H9 (cell line): Measurements from ENCODE around the gene DDIAS. TPM values are rescaled to one million over a fixed set of nuclear protein-coding genes. Genes with fewer than 3 reads are reported as not detected.
A peak's percentile ranks its signal among the peaks of the same experiment; 100 is the strongest.

Source experiments
- DNase-seq: peaks from one replicate; pipeline ENCODE4 v3.0.0-alpha.2; 2017
- H2AFZ ChIP-seq: one replicate; pipeline ENCODE4 v1.6.1; 2013; ENCODE audit warnings: mild to moderate bottlenecking, low read length, control low read depth, moderate library complexity
- H2AK5ac ChIP-seq: 2 replicates; pipeline ENCODE4 v1.6.1; 2013; ENCODE audit warnings: low read length, control low read depth, mixed read lengths; ENCODE audit not compliant: insufficient read length
- H2BK120ac ChIP-seq: one replicate; pipeline ENCODE4 v1.6.1; 2013; ENCODE audit warnings: low read depth, mild to moderate bottlenecking, low read length, control low read depth, inconsistent platforms; ENCODE audit not compliant: poor library complexity, severe bottlenecking
- H2BK12ac ChIP-seq: 2 replicates; pipeline ENCODE4 v1.6.1; 2013; ENCODE audit warnings: low read length, control low read depth, mixed read lengths, low read depth; ENCODE audit not compliant: insufficient read length
- H2BK15ac ChIP-seq: 2 replicates; pipeline ENCODE4 v1.6.1; 2013; ENCODE audit warnings: low read depth, low read length, control low read depth
- H2BK20ac ChIP-seq: one replicate; pipeline ENCODE4 v1.6.1; 2013; ENCODE audit warnings: low read depth, mild to moderate bottlenecking, low read length, control low read depth, inconsistent platforms; ENCODE audit not compliant: poor library complexity, severe bottlenecking
- H2BK5ac ChIP-seq: 2 replicates; pipeline ENCODE4 v1.6.1; 2013; ENCODE audit warnings: low read length, control low read depth, mixed read lengths; ENCODE audit not compliant: insufficient read length
- H3K14ac ChIP-seq: 2 replicates; pipeline ENCODE4 v1.6.1; 2013; ENCODE audit warnings: low read length, control low read depth; ENCODE audit not compliant: insufficient read depth
- H3K18ac ChIP-seq: 2 replicates; pipeline ENCODE4 v1.6.1; 2013; ENCODE audit warnings: low read depth, mild to moderate bottlenecking, mixed read lengths, low read length, control low read depth; ENCODE audit not compliant: insufficient read length
- H3K23ac ChIP-seq: 2 replicates; pipeline ENCODE4 v1.6.1; 2013; ENCODE audit warnings: low read length, control low read depth, mixed read lengths, low read depth; ENCODE audit not compliant: insufficient read length
- H3K23me2 ChIP-seq: 2 replicates; pipeline ENCODE4 v1.6.1; 2013; ENCODE audit warnings: low read depth, mild to moderate bottlenecking, mixed read lengths, low read length, control low read depth; ENCODE audit not compliant: insufficient read length, poor library complexity, severe bottlenecking
- H3K27ac ChIP-seq: 2 replicates; pipeline ENCODE4 v1.5.1; 2013; ENCODE audit warnings: low read length, control low read depth, mixed read lengths, low read depth; ENCODE audit not compliant: insufficient read length
- H3K27me3 ChIP-seq: 2 replicates; pipeline ENCODE4 v1.6.1; 2013; ENCODE audit warnings: low read length, control low read depth, inconsistent platforms; ENCODE audit not compliant: insufficient read depth
- H3K4ac ChIP-seq: 2 replicates; pipeline ENCODE4 v1.6.1; 2013; ENCODE audit warnings: low read depth, mild to moderate bottlenecking, control low read depth, inconsistent platforms, low read length, moderate library complexity
- H3K4me1 ChIP-seq: 2 replicates; pipeline ENCODE4 v1.6.1; 2013; ENCODE audit warnings: low read length, control low read depth, inconsistent platforms; ENCODE audit not compliant: insufficient read depth
- H3K4me2 ChIP-seq: 2 replicates; pipeline ENCODE4 v1.6.1; 2013; ENCODE audit warnings: low read length, control low read depth, mixed read lengths; ENCODE audit not compliant: insufficient read length, insufficient read depth
- H3K56ac ChIP-seq: 2 replicates; pipeline ENCODE4 v1.6.1; 2013; ENCODE audit warnings: low read depth, mild to moderate bottlenecking, mixed read lengths, low read length, control low read depth; ENCODE audit not compliant: insufficient read length
- H3K79me1 ChIP-seq: 2 replicates; pipeline ENCODE4 v1.6.1; 2013; ENCODE audit warnings: low read depth, mild to moderate bottlenecking, moderate library complexity, low read length, control low read depth, inconsistent platforms; ENCODE audit not compliant: insufficient read depth, poor library complexity, severe bottlenecking
- H3K79me2 ChIP-seq: 2 replicates; pipeline ENCODE4 v1.6.1; 2013; ENCODE audit warnings: low read length, control low read depth, inconsistent platforms; ENCODE audit not compliant: insufficient read depth
- H3K9ac ChIP-seq: 2 replicates; pipeline ENCODE4 v1.6.1; 2013; ENCODE audit warnings: low read length, control low read depth, mixed read lengths; ENCODE audit not compliant: insufficient read length; ENCODE audit errors: extremely low read depth
- H3K9me3 ChIP-seq: one replicate; pipeline ENCODE4 v1.6.1; 2013; ENCODE audit warnings: low read depth, low read length, inconsistent platforms; ENCODE audit not compliant: control insufficient read depth
- H3T11ph ChIP-seq: one replicate; pipeline ENCODE4 v1.6.1; 2013; ENCODE audit warnings: mild to moderate bottlenecking, low read length, control low read depth, inconsistent platforms
- H4K20me1 ChIP-seq: one replicate; pipeline ENCODE4 v1.6.1; 2013; ENCODE audit not compliant: control insufficient read depth, insufficient read length, insufficient read depth
- H4K5ac ChIP-seq: 2 replicates; pipeline ENCODE4 v1.6.1; 2013; ENCODE audit warnings: low read depth, mild to moderate bottlenecking, mixed read lengths, low read length, control low read depth; ENCODE audit not compliant: insufficient read length
- H4K8ac ChIP-seq: replicated peaks from 2 replicates; pipeline ENCODE4 v1.6.1; 2013; ENCODE audit warnings: low read length, control low read depth, mixed read lengths, low read depth; ENCODE audit not compliant: insufficient read length
- H4K91ac ChIP-seq: 2 replicates; pipeline ENCODE4 v1.6.1; 2013; ENCODE audit warnings: low read depth, mild to moderate bottlenecking, moderate library complexity, mixed read lengths, low read length, control low read depth; ENCODE audit not compliant: insufficient read length
- H3K27ac Mint-ChIP-seq, 3 experiments: 2 replicates in 2 of 3; 3 replicates in 1 of 3; pipeline ENCODE4 v1.8.0; 2020 to 2021; ENCODE audit warnings: mixed read lengths in 3 of 3, mild to moderate bottlenecking in 1 of 3, moderate library complexity in 1 of 3
- H3K27me3 Mint-ChIP-seq: 2 replicates; pipeline ENCODE4 v1.8.0; 2021; ENCODE audit warnings: low read depth, mild to moderate bottlenecking, moderate library complexity, mixed read lengths
- H3K36me3 Mint-ChIP-seq, 3 experiments: 2 replicates in 2 of 3; 3 replicates in 1 of 3; pipeline ENCODE4 v1.8.0; 2020 to 2021; ENCODE audit warnings: low read depth in 3 of 3, mixed read lengths in 3 of 3; ENCODE audit not compliant: insufficient read depth in 1 of 3
- H3K4me1 Mint-ChIP-seq, 2 experiments: 2 replicates each; pipeline ENCODE4 v1.8.0; 2020; ENCODE audit warnings: mixed read lengths in 2 of 2
- H3K4me3 Mint-ChIP-seq, 2 experiments: 2 replicates in 1 of 2; 3 replicates in 1 of 2; pipeline ENCODE4 v1.8.0; 2020 to 2021; ENCODE audit warnings: mild to moderate bottlenecking in 2 of 2, mixed read lengths in 2 of 2, moderate library complexity in 1 of 2
- H3K9me3 Mint-ChIP-seq, 2 experiments: 2 replicates in 1 of 2; 3 replicates in 1 of 2; pipeline ENCODE4 v1.8.0; 2020; ENCODE audit warnings: mild to moderate bottlenecking in 2 of 2, mixed read lengths in 2 of 2, moderate library complexity in 1 of 2
- WGBS: extraction: QIAGEN DNeasy Blood & Tissue Kit; methylation state at CpG from one replicate; pipeline ENCODE4 v1.1.7; 2013; ENCODE audit warnings: missing lambda C conversion rate, low lambda C conversion rate, mixed read lengths; ENCODE audit not compliant: insufficient read length; ENCODE audit errors: extremely low coverage; 5-methylcytosine and 5-hydroxymethylcytosine counted together
- total RNA-seq: library from RNA; stranded (reverse); gene quantifications from 2 replicates; pipeline ENCODE4 v1.2.1, GENCODE V29; 2021
- TF ChIP-seq, protein P1 (sequence below): fragments of 200-600 bp; sonication (generic); conservative IDR thresholded peaks from 3 replicates; pipeline ENCODE4 v1.8.0; 2021; ENCODE audit warnings: antibody characterized with exemption, mild to moderate bottlenecking

Gene DDIAS
- total RNA-seq, 1 experiment from 2014 or later = 18.6 TPM

GRCh38 chr11:82874646-82875523 lies 26.7 kb upstream of the DDIAS start:
- H4K8ac ChIP-seq = no peak overlapping the region
- H2BK5ac ChIP-seq = no peak overlapping the region
- no peak overlapping the region for H2BK15ac ChIP-seq
- DNase-seq = no peak
- H3K4me3 Mint-ChIP-seq = no peak overlapping the region
- H3K23me2 ChIP-seq = no peaks in the 10 kb centered on the region
- H3K4ac ChIP-seq = no peak overlapping the region
- H4K5ac ChIP-seq = no peak overlapping the region
- no CpG with 5 or more reads among the region's 4 CpGs for WGBS
- H3K14ac ChIP-seq = no peak overlapping the region
- no peak overlapping the region for H3K23ac ChIP-seq
- H3T11ph ChIP-seq = no peak overlapping the region
- H3K27me3 ChIP-seq = no peaks in the 10 kb centered on the region
- H2BK12ac ChIP-seq = no peak overlapping the region
- H3K9ac ChIP-seq = peak overlapping the region; percentile 17
- H3K56ac ChIP-seq = no peak overlapping the region
- H3K79me1 ChIP-seq = no peaks in the 10 kb centered on the region
- no peaks in the 10 kb centered on the region for H4K20me1 ChIP-seq
- H2BK20ac ChIP-seq = no peak overlapping the region
- peaks cover 22 to 35% (median 30%) of the 10 kb centered on the region in 3 experiments for H3K36me3 Mint-ChIP-seq
- peaks cover 2% of the 10 kb centered on the region; the same call in 1 of the 2 replicates for H3K4me1 ChIP-seq
- no peak overlapping the region for H2AFZ ChIP-seq
- peaks cover 21 to 27% of the 10 kb centered on the region in 2 experiments for H3K9me3 Mint-ChIP-seq
- H2AK5ac ChIP-seq = no peak overlapping the region
- no peaks in the 10 kb centered on the region for H3K27me3 Mint-ChIP-seq
- no peak overlapping the region for H3K18ac ChIP-seq
- TF ChIP-seq, protein P1, sequence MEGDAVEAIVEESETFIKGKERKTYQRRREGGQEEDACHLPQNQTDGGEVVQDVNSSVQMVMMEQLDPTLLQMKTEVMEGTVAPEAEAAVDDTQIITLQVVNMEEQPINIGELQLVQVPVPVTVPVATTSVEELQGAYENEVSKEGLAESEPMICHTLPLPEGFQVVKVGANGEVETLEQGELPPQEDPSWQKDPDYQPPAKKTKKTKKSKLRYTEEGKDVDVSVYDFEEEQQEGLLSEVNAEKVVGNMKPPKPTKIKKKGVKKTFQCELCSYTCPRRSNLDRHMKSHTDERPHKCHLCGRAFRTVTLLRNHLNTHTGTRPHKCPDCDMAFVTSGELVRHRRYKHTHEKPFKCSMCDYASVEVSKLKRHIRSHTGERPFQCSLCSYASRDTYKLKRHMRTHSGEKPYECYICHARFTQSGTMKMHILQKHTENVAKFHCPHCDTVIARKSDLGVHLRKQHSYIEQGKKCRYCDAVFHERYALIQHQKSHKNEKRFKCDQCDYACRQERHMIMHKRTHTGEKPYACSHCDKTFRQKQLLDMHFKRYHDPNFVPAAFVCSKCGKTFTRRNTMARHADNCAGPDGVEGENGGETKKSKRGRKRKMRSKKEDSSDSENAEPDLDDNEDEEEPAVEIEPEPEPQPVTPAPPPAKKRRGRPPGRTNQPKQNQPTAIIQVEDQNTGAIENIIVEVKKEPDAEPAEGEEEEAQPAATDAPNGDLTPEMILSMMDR = no peak
- peaks cover 12 to 14% of the 10 kb centered on the region in 2 experiments for H3K4me1 Mint-ChIP-seq
- no peak overlapping the region for H4K91ac ChIP-seq
- peak overlapping the region in 2 of 3 experiments; percentile 55 to 90; a peak in 3 of 7 replicates for H3K27ac Mint-ChIP-seq
- H3K27ac ChIP-seq = no peak overlapping the region
- no peak overlapping the region for H2BK120ac ChIP-seq
- no peaks in the 10 kb centered on the region for H3K9me3 ChIP-seq
- no peaks in the 10 kb centered on the region for H3K79me2 ChIP-seq
- no peak overlapping the region for H3K4me2 ChIP-seq
